Stimulated activated CD4-positive, alpha-beta T cell treated with anti-CD3 and anti-CD28 coated beads, Interleukin-15, amount 100 ng/mL, for 24 hours (primary cell): ENCODE data around the gene PKD2.
A peak's percentile ranks its signal among the peaks of the same experiment; 100 is the strongest.

ENCODE experiments used
- DNase-seq: peaks from one replicate; pipeline ENCODE4 v3.0.0-alpha.2; 2020

The PKD2 gene

DNA sequence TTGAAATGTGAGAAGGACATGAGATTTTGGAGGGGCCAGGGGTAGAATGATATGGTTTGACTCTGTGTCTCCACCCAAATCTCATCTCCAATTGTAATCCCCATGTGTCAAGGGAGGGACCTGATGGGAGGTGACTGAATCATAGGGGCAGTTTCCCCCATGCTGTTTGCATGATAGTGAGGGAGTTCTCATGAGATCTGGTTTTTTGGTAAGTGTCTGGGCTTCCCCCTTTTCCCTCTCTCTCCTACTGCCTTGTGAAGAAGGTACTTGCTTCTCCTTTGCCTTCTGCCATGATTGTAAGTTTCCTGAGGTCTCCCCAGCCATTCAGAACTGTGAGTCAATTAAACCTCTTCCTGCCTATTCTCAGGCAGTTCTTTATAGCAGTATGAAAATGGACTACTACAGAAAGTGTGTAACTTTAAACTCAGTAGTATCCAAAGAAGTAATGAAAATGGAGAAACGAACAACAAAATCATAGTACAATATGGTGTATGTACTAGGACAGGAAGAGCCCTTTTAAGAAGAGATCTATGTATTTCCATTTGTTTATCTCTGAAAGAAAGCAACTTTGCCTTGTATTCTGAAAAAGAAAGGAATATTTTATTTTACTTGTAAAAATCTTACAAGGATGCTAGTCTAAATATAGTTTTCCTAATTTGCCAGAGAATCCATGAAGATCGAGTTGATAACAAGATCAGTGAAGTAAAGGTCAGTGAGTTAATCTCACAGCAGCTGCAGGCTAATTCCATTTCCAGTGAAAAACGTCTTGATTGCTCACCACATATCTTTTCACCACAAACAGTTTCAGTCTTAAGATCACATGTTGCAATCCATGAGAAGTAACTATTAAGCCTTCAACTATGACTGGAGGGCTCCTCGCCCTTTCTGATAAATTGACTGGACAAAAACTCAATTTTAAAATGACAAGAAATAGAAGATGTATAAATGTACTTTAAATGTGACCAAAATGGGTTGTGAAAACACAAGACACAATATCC lies 20.5 kb downstream of the PKD2 start:
- peak; percentile 12 for DNase-seq

DNA sequence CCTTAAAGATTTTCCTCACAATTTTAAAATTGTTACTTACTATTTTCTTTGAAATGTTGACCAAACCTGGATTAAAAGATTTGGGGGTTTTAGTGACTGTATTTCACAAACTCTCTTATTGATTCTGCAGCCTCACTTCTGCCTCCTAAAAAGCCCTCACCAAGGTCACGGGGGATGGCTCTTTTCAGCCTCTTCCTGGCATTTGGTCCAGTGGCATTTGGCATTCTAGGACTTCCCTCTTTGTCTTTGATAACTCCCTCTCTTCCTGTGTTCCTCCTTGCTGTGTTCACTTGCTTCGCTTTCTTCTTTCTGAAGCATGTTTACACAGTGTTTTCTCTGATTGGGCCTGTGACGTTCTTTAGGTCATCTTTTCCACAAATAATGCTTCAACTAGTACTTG lies 21.5 kb downstream of the PKD2 start:
- DNase-seq: no peak

- DNase-seq: no peak
Measured at GRCh38 chr4:88029556-88029955, 22.1 kb downstream of the PKD2 start.

- no peak for DNase-seq
Measured at GRCh38 chr4:88030565-88031310, 23.3 kb downstream of the PKD2 start.

- DNase-seq: peak; percentile 37
Measured at GRCh38 chr4:88033309-88033708, 25.9 kb downstream of the PKD2 start.

DNA sequence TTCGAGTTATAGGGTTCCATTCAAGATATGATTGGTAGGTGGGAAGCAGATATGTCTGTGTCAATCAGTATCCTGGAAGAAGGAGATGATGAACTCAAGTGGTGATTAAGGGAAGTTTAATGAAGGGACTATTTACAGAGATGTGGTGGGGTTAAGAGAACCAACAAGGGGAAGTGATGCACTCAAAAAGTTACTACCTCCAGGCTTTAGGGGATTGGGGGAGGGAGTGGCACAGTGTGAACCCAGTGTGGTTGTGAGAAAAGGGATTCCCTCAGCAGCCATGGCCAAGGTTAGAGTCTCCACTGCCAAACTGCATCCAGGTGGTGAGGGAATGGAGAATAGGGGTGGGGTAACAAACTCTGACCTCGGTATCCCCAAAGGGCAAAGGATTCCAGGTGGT lies 27.9 kb downstream of the PKD2 start:
- DNase-seq: no peak

DNA sequence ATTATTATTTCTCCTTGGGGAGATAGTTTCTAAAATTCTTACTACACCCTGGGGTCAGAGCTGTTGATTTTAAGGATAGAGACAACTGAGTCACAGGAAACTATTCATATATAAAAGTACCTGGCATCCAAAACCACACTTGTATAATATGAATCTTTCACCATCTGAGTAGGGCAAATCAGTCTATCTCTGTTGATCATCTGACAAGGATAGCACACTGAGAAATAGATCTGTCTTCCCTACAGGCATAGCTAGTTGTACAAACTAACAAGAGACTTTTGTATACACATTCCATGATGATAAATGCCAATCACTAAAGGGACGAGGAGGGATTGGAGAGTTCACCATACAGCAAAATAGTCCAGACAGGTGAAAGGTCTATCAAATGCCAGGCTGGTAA lies 30.0 kb downstream of the PKD2 start:
- DNase-seq: no peak

GRCh38 chr4:88037936-88038335 lies 30.5 kb downstream of the PKD2 start:
- DNase-seq: no peak

- DNase-seq: no peak
Measured at GRCh38 chr4:88040707-88041106, 33.3 kb downstream of the PKD2 start.

DNA sequence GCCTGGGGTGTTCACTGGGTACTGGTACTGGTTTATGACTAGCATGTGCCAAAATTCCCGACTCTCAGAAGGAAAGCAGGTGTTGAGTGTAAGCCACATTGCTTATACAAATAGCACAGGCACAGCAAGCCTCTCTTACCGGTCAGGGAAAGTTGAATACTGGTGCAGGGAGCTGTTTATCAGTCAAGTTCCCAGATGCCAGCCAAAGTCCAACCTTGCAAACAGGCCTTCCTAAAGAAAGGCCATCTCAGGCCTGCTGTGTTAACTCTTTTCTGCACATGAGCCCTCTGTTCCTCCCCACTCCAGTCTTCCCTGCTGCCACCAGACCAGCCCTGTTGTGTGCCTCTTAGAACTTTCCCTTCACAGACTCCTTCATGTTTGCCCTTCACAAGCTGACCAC lies 34.2 kb downstream of the PKD2 start:
- DNase-seq: no peak

DNA sequence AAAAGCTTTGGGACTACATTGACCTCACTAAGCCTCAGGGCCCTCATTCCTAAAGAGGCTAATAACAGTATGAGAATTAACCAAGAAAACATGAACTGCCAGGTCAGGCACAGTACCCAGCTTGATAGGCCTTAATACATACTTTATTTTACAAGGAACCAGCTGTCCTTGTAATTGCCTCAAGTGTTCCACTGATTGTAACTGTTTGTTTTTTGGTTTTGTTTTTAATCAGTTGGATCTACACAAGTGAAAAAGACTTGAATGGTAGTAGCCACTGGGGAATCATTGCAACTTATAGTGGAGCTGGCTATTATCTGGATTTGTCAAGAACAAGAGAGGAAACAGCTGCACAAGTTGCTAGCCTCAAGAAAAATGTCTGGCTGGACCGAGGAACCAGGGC lies 35.6 kb downstream of the PKD2 start:
- no peak for DNase-seq

- no peak for DNase-seq
Measured at GRCh38 chr4:88043586-88044340, 36.3 kb downstream of the PKD2 start.

DNA sequence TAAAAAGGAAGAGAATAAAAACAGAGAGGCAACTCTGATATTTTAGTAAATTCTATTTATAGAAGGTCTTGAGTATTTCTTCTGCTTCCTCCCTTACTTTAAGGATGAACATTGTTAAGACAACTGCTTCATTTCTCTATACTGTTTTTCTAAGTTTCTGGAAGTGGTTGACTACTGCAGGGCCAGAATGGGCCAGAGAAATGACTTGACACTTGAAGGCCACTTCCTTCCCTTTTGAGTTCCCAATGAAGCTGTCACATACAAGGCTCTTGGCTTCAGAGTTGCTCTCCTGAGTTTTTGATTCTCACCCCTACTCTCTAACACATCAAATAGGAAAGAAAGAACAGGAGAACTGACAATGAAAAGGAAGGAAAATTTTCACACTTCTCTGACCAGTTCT lies 37.6 kb downstream of the PKD2 start:
- no peak for DNase-seq

- DNase-seq: no peak
Measured at GRCh38 chr4:88054229-88054628, 46.8 kb downstream of the PKD2 start.

- no peak for DNase-seq
Measured at GRCh38 chr4:88054901-88055300, 47.5 kb downstream of the PKD2 start.

DNA sequence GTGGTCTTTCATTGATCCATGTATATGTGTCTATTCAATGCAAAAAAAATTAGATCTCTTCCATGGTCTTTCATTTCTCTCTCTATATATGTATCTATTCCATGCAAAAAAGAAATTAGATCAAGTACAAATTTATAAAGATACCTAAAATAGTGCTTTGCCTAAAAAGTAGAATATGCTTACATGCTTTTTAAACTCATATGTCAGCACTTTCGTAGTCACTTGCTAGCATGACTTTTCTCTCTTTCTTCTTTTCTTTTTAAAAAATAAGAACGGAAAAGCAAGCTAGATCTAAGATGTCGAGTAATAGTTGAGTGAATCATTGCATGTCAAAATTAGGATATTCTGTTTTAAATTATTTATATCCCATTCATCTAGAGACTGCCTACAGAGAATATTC lies 50.9 kb downstream of the PKD2 start:
- no peak for DNase-seq

GRCh38 chr4:88059766-88060165 lies 52.3 kb downstream of the PKD2 start:
- DNase-seq: no peak

GRCh38 chr4:88060431-88060830 lies 53.0 kb downstream of the PKD2 start:
- no peak for DNase-seq

DNA sequence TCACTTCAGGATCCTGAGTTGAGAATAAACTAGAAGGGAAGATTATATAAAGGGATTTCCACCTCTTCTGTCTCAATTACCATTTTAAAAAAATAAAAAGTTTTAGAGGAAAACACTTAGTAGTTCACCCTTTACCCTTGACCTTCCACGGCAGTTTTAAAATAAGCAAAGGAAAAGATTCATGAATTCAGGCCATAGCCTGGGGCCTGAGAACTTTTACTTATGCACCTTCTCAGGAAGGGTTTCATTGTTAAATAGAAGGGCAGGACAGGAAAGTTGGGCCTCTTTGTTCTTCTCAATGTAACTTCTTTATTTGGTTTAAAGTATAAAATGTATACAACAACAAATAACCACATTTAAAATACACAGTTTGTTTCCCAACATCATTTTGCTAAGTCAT lies 54.9 kb downstream of the PKD2 start:
- DNase-seq: no peak

DNA sequence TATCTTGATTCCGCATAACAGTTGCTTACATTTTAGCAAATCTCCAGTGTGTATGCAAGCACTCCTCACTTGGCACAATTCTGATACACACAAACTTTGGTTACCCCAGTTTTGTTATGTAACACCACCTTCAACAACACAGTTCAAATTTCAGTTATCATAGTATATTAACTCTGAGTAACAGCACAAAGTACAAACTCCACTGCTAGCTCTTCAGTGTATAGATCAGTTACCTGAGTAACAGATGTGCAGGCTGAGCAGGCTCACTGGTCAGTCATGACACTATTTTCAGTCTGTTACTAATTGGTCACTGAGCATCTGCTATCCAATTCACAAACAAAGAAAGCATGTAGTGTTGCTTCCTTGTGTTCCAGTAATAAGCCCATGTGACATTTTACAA lies 55.4 kb downstream of the PKD2 start:
- DNase-seq: no peak

- DNase-seq: no peak
Measured at GRCh38 chr4:88063634-88064296, 56.3 kb downstream of the PKD2 start.

- no peak for DNase-seq
Measured at GRCh38 chr4:88064410-88064809, 57.0 kb downstream of the PKD2 start.

- no peak for DNase-seq
Measured at GRCh38 chr4:88070031-88070430, 62.6 kb downstream of the PKD2 start.
